ENCODE data around the gene RPP38. TPM values are rescaled to one million over a fixed set of nuclear protein-coding genes. Genes with fewer than 3 reads are reported as not detected.

Gene RPP38
- total RNA-seq, 1 donor from 2014 or later, result 12.3 TPM

GRCh38 chr10:15113766-15114165 lies 16.6 kb downstream of the RPP38 start:
- peak; percentile 24 for DNase-seq

DNA sequence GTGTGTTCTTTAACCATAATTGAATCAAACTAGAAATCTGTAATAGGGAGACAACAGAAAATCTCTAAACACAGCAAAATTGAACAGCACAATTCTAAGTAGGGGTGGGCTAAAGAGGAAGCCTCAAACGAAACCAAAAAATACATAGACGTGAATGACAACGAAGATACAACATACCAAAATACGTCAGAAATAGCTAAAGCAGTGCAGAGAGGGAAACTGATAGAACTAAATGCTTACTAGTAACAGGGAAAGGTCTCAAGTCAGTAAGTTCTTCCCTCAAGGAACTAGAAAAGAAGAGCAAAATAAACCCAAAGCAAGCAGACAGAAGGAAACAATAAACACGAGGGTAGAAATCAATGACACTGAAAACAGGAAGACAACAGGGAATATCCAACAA lies 19.1 kb downstream of the RPP38 start:
- no peak for DNase-seq

GRCh38 chr10:15118615-15119014 lies 21.5 kb downstream of the RPP38 start:
- no peak for DNase-seq

GRCh38 chr10:15120523-15120922 lies 23.4 kb downstream of the RPP38 start:
- DNase-seq, result no peak

DNA sequence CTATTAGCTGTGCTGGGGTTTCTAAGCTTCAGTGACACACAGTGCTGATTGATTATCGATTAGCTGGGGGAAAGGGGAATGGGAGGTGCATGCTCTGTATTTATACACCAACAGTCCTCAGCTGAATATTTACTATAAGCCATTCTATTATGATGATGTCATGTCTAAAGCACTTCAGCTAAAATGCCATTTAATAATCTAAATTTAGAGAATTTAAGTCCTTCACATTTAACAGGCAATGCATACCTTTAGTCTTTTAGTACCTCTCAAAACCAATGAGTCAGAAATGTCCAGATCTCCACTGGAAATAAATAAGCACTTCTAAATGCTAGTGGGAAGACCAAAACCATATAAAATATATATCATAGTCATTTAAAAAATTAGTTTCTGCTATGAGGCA lies 24.6 kb downstream of the RPP38 start:
- no peak for DNase-seq

- DNase-seq, result no peak
Observed at GRCh38 chr10:15122477-15123030, 25.4 kb downstream of the RPP38 start.

GRCh38 chr10:15123749-15124184 lies 26.6 kb downstream of the RPP38 start:
- peak; percentile 53 for DNase-seq

GRCh38 chr10:15124190-15124589 lies 27.0 kb downstream of the RPP38 start:
- DNase-seq, result no peak

DNA sequence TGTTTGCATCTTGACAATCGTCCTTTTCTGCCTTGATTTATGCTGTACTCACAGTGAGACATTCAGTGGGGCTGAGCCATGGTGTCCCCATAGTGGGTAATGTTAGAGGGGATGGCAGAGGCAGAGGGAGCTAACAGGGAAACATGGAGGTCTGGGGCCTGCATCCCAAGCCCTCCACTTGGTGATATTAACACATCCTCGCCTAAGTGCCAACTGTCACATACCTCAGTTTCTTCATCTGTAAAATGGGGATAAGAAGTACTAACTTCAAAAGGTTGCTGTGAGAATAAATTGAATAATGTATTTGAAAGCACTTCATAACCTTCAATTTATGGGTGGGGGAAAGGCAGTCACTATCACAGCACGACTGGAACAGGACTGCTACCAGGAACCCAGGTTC lies 27.8 kb downstream of the RPP38 start:
- DNase-seq, result no peak

DNA sequence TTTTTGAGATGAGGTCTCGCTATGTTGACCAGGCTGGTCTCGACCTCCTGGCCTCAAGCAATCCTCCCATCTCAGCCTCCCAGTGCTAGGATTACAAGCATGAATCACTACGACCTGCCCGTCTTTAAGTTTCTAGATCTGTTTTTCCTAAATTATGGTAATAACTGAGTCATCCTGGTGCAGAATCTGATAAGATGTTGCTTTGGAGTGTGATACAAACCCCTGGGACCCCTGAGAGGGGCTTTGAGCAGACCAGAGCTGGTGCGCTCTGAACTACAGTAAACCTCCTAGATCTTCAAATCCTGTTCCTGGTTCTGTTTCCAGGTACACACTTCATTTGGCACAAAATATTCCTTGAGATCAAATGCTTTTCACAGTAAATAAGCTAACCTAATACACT lies 34.2 kb downstream of the RPP38 start:
- no peak for DNase-seq

- no peak for DNase-seq
Observed at GRCh38 chr10:15136129-15137035, 39.2 kb downstream of the RPP38 start.

DNA sequence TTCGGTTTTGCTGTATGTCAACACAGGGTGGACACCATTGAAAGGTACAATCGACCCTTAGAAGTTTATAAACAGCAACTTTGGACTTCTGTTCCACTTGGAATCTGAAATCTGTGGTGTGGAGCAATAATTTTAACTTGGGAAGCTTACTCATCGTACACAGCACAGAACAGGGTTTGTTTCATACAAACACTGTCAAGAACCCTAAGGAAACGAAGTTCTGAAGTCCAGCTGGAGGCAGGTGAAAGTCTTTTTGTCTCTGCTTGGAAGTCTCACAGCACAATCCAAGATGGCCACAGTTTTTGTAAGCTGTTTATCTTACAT lies 39.8 kb downstream of the RPP38 start:
- DNase-seq, result no peak

- no peak for DNase-seq
Observed at GRCh38 chr10:15137636-15138035, 40.5 kb downstream of the RPP38 start.

GRCh38 chr10:15140698-15141097 lies 43.5 kb downstream of the RPP38 start:
- no peak for DNase-seq

DNA sequence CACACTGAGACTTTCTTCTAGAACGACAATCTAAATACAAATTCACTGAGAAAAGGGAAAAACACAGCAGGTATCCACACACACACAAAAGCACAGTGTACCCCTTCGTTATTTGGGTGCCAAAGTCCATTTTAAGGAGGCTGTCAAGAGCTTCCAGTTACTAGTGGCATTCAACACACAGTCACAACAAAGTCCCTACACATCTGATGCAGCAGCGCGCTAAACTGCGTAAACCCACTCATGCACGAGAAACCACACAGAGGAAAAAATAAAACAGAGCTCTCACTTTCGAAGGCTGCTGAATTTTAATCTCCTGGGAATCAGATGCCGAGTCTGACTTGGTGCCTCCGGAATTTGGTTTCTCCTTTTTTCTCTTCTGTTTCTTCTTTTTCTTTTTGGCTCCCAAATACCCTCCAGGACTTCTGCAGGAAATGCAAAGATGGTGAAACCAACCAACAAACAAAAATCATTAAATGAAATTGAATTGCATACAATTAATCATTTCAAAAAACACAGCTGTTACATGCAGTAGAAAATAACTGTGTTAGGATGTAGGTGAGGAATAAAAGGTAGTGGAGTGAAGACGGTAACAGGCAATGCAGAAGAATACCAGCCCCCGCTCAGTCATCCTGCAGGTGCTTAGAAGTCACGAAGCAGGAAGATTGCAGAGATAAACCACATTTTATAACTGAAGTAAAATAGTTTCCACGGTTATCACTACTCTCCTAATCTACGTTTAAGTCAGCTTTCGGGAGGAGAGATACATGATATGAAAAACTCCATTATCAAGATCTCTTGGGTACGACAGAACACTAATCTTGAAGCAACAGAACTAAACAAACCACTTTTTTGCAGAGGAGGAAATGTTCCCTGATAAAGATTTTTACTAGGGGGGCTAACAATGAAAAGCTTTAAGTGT lies 44.2 kb downstream of the RPP38 start:
- no peak for DNase-seq

GRCh38 chr10:15144788-15145187 lies 47.6 kb downstream of the RPP38 start:
- peak; percentile 57 for DNase-seq

DNA sequence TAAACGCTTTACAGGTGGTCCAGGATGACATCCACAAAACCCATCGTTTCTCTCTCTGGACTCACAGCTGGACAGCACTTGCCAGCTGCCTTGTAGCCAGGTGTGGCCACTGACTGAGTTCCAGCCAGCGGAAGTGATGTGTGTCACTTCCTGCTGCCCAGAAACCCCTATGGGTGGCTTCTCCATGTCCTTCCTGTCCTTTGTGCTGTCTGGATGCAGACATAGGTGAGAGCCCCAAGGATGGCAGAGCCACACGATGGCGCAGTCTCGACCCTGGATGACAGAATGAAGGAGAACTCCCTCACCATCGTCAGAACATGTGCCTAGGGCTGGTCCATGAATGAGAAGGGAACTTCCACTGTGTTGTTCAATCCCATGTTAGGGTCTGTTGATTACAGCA lies 49.2 kb downstream of the RPP38 start:
- DNase-seq, result peak; percentile 53

DNA sequence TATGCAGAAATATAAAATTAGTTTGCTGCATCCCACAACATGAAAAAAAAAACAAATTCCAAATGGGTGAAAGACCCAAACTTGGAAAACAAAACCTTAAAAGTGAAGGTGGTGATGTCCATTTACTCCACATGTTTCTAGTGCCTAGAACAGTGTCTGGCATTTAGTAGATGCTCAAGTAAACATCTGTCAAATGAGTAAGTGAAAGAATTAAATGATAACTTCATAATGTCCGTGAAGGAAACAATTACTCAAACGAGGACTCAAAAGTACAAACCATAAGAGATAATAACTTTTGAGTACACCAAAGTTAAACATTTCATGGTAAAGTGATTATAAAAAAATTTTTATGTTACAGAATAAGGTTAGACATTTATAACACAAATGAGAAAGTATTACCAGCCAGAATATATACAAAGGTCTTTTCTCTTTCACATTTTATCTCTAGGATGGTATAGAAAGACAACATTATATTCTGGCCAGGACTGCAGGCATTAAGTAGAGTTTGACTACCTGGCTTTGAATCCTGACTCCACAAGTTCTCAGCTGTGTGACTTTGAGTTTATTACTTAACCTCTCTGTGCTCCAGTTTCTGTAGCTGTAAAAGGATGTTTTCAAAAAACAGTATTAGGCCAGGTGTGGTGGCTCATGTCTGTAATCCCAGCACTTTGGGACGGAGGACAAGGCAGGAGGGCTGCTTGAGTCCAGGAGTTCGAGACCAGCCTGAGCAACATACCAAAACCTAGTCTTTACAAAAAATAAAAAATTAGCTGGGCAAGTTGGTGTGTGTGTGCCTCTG lies 50.6 kb downstream of the RPP38 start:
- DNase-seq, result no peak

- no peak for DNase-seq
Observed at GRCh38 chr10:15149042-15149771, 52.1 kb downstream of the RPP38 start.

DNA sequence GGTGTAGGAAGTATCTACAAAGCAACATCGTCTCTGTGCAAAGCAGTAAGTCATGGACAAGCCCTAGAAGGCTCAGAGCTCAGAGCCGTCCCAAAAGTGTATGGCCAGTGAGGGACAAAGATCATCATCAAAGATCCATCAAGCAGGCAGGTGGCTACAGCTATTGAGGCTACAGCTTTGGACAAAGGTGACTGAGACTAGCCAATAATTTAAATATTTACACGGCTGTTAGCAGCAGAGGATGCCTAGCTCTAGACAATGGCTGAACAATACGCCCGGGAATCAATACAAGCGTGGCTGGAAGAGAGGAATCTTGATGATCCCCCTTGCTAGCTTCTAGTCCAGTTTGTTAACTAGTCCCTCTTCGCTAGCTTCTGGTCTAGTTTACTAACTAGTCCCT lies 53.4 kb downstream of the RPP38 start:
- no peak for DNase-seq

DNA sequence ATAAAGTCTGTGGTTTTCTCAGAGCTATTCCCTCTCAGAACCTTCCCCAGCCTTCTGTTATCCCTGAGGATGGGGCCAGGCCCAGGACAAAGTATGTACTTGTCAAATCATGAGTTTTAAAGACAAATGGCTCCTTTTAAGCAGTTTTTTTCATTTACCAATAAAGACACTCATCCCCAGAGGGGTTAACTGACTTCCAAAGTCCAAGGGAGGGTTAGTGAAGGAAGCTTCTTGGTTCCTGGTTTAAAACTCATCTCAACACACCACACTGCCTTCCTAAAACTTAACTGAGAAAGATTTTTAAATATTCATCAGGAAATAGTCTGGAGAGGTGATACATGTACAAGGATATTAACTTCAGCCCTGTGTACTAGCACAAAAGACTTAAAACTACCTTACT lies 55.4 kb downstream of the RPP38 start:
- no peak for DNase-seq

All from dermis blood vessel endothelial cell (primary cell).